ENCODE data around the gene CLP1.

CLP1 gene

GRCh38 chr11:57652662-57653061, 4.9 kb upstream of the CLP1 start:
- no peak for TF ChIP-seq ZFX (IDR thresholded peaks at IDR 0.05; ENCODE audit: borderline replicate concordance)
- TF ChIP-seq CTCF (IDR thresholded peaks at IDR 0.05): no peak
- no peak overlapping the region for H3K27ac ChIP-seq

- no peak for TF ChIP-seq CTCF (IDR thresholded peaks at IDR 0.05)
- TF ChIP-seq ZFX (IDR thresholded peaks at IDR 0.05; ENCODE audit: borderline replicate concordance): no peak
- no peak overlapping the region for H3K27ac ChIP-seq
These were observed 4.4 kb upstream of the CLP1 start for GRCh38 chr11:57653163-57653562.

GRCh38 chr11:57656885-57657193, 723 bp upstream of the CLP1 start:
- no peak for TF ChIP-seq ZFX (IDR thresholded peaks at IDR 0.05; ENCODE audit: borderline replicate concordance)
- no peak for TF ChIP-seq CTCF (IDR thresholded peaks at IDR 0.05)
- H3K27ac ChIP-seq: peak overlapping the region; percentile 53

GRCh38 chr11:57658023-57658361, 430 bp downstream of the CLP1 start:
- H3K27ac ChIP-seq: peak overlapping the region; percentile 53
- TF ChIP-seq CTCF (IDR thresholded peaks at IDR 0.05) (no peak), ZFX (IDR thresholded peaks at IDR 0.05; ENCODE audit: borderline replicate concordance) (no peak)

- no peak overlapping the region for H3K27ac ChIP-seq
- no peak for TF ChIP-seq ZFX (IDR thresholded peaks at IDR 0.05; ENCODE audit: borderline replicate concordance)
- no peak for TF ChIP-seq CTCF (IDR thresholded peaks at IDR 0.05)
These were observed 2.1 kb downstream of the CLP1 start for GRCh38 chr11:57659669-57660068.

- no peak overlapping the region for H3K27ac ChIP-seq
- TF ChIP-seq CTCF (IDR thresholded peaks at IDR 0.05) (no peak), ZFX (IDR thresholded peaks at IDR 0.05; ENCODE audit: borderline replicate concordance) (no peak)
These were observed 5.3 kb downstream of the CLP1 start for GRCh38 chr11:57662893-57663292.

GRCh38 chr11:57663975-57664374, 6.4 kb downstream of the CLP1 start:
- H3K27ac ChIP-seq: no peak overlapping the region
- TF ChIP-seq CTCF (IDR thresholded peaks at IDR 0.05) (no peak), ZFX (IDR thresholded peaks at IDR 0.05; ENCODE audit: borderline replicate concordance) (no peak)
